ENCODE results near the gene ARPC1A.
A peak's percentile ranks its signal among the peaks of the same experiment; 100 is the strongest.

ARPC1A gene

DNA sequence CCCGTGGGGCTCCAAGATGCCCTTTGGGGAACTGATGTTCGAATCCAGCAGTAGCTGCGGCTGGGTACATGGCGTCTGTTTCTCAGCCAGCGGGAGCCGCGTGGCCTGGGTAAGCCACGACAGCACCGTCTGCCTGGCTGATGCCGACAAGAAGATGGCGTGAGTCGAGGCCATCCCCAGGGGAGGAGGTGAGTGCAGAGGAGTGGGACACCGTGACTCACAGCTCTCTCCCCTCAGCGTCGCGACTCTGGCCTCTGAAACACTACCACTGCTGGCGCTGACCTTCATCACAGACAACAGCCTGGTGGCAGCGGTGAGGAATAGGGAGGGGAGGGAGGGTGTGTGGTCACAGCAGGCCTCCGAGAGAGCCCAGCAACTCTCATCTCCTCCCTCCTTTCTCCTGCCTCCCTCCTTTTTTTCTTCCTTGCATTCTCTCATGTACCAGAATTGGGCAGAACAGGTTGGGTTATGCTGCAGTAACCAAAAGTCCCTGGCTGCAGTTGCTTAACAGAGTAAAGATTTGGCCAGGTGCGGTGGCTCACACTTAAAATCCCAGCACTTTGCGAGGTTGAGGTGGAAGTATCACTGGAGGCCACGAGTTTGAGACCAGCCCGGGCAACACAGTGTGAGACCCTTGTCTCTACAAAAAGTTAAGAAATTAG lies 65.4 kb downstream of the ARPC1A start:
- no peak overlapping the region for H3K4me3 ChIP-seq (ENCODE audit: low read depth, low read length)

DNA sequence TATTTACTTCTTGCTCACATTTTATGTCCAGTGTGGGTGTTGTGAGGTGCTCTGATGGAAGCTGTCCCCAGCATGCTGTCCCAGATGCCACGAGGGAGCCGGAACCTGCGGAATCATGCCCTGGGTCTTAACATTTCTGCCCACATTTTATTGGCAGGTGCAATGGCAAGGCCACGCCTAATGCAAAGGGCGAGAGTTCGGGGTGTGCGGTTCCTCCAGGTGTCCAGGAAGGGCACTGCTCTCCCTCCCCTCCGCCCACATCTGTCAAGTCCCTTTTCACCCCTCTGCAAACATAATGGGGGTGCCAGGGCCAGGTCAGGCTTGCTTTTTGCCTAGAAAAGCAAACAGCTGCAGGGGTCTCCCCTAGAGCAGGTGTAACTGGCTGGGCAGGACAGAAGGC lies 66.3 kb downstream of the ARPC1A start:
- TF ChIP-seq, protein P1, sequence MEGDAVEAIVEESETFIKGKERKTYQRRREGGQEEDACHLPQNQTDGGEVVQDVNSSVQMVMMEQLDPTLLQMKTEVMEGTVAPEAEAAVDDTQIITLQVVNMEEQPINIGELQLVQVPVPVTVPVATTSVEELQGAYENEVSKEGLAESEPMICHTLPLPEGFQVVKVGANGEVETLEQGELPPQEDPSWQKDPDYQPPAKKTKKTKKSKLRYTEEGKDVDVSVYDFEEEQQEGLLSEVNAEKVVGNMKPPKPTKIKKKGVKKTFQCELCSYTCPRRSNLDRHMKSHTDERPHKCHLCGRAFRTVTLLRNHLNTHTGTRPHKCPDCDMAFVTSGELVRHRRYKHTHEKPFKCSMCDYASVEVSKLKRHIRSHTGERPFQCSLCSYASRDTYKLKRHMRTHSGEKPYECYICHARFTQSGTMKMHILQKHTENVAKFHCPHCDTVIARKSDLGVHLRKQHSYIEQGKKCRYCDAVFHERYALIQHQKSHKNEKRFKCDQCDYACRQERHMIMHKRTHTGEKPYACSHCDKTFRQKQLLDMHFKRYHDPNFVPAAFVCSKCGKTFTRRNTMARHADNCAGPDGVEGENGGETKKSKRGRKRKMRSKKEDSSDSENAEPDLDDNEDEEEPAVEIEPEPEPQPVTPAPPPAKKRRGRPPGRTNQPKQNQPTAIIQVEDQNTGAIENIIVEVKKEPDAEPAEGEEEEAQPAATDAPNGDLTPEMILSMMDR (conservative IDR thresholded peaks at IDR 0.05; ENCODE audit: low read depth, low read length): no peak
- no peak overlapping the region for H3K4me3 ChIP-seq (ENCODE audit: low read depth, low read length)

More for the DNA sequence above, 65.4 kb downstream of the ARPC1A start:
- no peak for DNase-seq (ENCODE audit: low read depth)
- TF ChIP-seq, protein P1 (conservative IDR thresholded peaks at IDR 0.05; ENCODE audit: low read depth, low read length): no peak

DNA sequence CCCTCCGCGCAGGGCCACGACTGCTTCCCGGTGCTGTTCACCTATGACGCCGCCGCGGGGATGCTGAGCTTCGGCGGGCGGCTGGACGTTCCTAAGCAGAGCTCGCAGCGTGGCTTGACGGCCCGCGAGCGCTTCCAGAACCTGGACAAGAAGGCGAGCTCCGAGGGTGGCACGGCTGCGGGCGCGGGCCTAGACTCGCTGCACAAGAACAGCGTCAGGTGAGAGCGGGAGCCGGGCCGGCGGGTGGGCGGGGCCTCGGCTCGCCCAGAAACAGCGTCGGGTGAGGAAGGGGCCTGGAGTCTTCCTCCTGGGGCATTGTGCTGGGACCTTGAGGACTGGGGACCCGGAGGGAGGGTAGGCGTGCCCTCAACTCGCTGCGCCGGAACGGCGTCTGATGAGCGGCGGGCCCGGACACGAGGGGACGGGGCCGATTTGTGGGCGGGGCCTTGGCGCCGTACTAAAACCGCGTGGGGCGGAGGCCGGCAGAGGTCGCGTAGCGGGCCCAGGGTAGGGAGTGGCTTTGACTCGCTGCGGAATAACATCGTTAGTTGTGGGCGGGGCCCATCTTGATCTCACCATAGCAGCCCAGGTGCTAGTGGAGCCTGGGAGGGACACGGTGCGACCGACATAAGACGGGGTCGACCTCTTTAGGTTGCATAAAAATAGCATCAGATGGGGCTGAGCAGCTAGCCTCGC lies 67.1 kb downstream of the ARPC1A start:
- peak overlapping the region; percentile 59 for H3K4me3 ChIP-seq (ENCODE audit: low read depth, low read length)
- TF ChIP-seq, protein P1 (conservative IDR thresholded peaks at IDR 0.05; ENCODE audit: low read depth, low read length): no peak
- peak; percentile 77 for DNase-seq (ENCODE audit: low read depth)

More for the DNA sequence above, 66.3 kb downstream of the ARPC1A start:
- no peak for DNase-seq (ENCODE audit: low read depth)

DNA sequence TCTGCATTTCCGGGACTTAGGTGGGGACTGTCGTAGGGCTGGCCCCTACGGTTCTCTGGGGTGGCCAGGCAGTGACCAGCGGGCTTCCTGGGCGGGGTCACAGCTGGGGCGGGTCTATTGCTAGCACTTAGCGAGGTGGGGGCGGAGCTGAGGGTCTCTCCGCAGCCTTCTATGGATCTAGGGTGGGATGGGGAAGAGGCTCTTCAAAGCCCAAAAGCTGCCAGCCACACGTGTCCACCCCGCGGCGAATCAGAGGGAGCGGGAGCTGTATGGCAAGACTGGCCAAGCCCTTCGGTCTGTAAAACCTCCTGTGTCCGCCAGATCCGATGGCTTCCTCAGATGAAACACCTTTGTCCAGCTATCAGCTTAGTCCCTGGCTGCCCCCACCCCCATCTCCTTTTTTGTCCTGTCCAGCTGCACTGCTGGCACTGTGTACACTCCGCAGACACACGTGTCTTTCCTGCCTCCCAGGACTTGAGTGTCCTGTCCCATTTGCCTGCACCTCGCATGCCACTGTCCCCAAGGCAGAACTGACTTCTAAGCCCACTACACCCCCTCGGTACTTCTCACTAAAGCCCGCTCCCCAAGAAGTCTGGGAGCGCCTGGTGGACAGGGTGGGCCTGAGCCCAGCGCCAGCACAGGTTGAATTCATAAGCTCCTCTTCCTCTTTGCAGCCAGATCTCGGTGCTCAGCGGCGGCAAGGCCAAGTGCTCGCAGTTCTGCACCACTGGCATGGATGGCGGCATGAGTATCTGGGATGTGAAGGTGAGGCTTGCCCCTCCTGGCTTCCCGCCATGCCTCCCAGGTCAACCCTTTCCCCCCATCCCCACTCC lies 67.9 kb downstream of the ARPC1A start:
- TF ChIP-seq, protein P1 (conservative IDR thresholded peaks at IDR 0.05; ENCODE audit: low read depth, low read length): no peak
- DNase-seq (ENCODE audit: low read depth): no peak
- peak overlapping the region; percentile 59 for H3K4me3 ChIP-seq (ENCODE audit: low read depth, low read length)

DNA sequence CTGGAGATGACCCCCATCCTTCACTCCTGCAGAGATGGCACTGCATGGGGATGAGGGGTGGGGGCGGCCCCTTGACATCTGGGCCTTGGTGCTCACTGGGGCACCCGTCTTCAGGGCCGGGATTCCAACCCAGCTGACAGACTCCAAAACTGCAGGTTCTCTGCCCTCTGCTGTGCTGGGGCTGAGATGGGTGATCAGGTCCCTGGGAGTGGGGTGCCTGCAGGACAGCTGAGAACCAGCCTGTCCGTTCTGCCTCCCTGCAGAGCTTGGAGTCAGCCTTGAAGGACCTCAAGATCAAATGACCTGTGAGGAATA lies 68.4 kb downstream of the ARPC1A start:
- TF ChIP-seq, protein P1 (conservative IDR thresholded peaks at IDR 0.05; ENCODE audit: low read depth, low read length): no peak
- DNase-seq (ENCODE audit: low read depth): no peak
- H3K4me3 ChIP-seq (ENCODE audit: low read depth, low read length): no peak overlapping the region

DNA sequence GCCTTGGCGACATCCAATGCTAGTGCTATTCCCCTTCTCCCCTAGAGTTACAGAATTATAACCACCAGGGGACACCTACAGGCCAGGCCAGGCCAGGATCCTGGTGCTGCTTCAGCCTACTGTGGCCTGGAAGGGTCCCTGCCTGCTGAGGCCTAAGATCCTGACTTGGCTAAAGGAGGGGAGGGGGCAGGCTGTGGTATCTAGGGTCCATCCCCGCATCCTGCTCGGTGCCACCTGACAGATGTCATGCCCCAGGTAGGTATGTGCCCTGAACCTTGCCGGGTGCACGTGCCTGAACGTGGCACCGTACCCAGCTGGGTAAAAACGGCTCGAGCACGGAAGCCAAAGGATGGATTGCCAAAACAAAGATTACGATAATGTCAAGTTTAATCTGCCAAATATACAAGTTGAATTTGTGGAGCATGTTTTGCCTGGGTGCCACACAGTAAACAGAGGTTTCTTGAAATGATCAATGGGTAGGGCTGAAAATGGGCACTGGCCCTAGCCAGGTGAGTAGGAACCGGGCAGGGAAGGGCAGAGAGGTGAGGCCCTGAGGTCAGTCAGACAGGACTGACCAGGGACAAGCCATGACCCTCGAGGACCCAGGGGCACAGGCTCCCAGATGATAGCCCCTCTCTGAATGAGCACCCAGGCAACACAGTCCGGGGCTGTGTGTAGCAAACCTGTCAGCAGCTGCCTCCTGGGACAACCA lies 70.1 kb downstream of the ARPC1A start:
- no peak overlapping the region for H3K4me3 ChIP-seq (ENCODE audit: low read depth, low read length)

More for the DNA sequence above, 70.1 kb downstream of the ARPC1A start:
- no peak for DNase-seq (ENCODE audit: low read depth)
- TF ChIP-seq, protein P1 (conservative IDR thresholded peaks at IDR 0.05; ENCODE audit: low read depth, low read length): peak; percentile 20

Measured in choroid plexus epithelial cell (primary cell).